ENCODE results near the gene SCAMP2. TPM values are rescaled to one million over a fixed set of nuclear protein-coding genes. Genes with fewer than 3 reads are reported as not detected.

The SCAMP2 gene
- total and polyA plus RNA-seq, 2 donors (not counting 1 experiment from before 2014, with no cell fraction given): 85.1 to 105 TPM

DNA sequence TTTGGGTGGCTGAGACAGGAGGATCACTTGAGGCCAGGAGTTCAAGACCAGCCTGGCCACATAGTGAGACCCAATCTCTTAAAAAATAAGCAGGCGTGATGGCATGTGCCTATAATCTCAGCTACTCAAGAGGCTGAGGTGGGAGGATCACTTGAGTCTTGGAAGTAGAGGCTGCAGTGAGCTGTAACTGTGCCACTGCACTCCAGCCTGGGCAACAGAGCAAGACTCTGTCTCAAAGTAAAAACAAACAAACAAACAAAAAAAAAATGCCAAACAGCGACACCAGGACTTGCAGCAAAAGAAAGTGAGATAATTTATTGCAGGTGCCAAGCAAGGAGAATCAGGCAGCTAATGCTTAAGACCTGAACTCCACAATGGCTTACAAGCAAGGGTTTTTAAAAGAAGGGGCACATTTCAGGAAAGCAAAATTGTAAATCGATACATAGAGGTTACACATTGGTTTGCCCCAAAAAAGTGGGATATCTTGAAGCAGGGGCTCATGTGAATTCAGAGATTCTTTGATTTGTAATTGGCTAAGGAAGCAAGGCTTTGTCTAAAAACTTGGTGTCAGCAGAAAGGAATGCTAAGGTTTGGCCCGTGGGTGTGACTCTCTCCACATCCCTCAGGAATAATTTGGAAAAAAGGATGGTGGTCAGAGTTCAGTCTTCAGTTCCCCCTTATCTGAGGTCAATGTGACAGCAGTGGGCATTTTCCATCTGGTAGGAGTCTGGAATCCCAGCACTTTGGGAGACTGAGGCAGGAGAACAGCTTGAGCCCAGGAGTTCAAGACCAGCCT lies 11.5 kb upstream of the SCAMP2 start:
- POLR2A ChIA-PET: interaction anchor here (1.0 kb wide), 1 partner anchor 15 kb away, joined by 5 read pairs; no protein-coding TSS in a partner anchor
- Histone ChIP-seq H3K36me3 (replicated peaks in 1 of 2; ENCODE audit: control extremely low read depth in 1 of 2, control insufficient read depth in 1 of 2, extremely low read depth in 1 of 2, insufficient read depth in 2 of 2, low read length in 1 of 2) (no peaks in the 10 kb centered on the region), H3K9ac (ENCODE audit: low read length) (no peak overlapping the region), H3K4me1 (ENCODE audit: control insufficient read depth in 2 of 2, insufficient read depth in 2 of 2, low read length in 2 of 2) (peaks cover 8 to 19% of the 10 kb centered on the region in 2 donors), H3K9me3 (ENCODE audit: control extremely low read depth in 1 of 3, control insufficient read depth in 2 of 3, insufficient read depth in 1 of 3, low read length in 2 of 3) (peaks cover 0 to 9% (median 3%) of the 10 kb centered on the region in 3 donors), H3K27ac (ENCODE audit: low read length in 2 of 2) (no peak overlapping the region), H2AFZ (ENCODE audit: insufficient read depth, low read depth, low read length, poor library complexity, severe bottlenecking) (no peak overlapping the region), H4K20me1 (ENCODE audit: control insufficient read depth, insufficient read depth, low read length, poor library complexity, severe bottlenecking) (no peaks in the 10 kb centered on the region), H3K4me3 (ENCODE audit: control extremely low read depth in 1 of 5, extremely low read depth in 1 of 5, insufficient read depth in 1 of 5, low read depth in 2 of 5, low read length in 4 of 5) (no peak overlapping the region), H3K79me2 (ENCODE audit: control insufficient read depth, insufficient read depth, low read length) (peaks cover 5% of the 10 kb centered on the region), H3K27me3 (replicated peaks in 1 of 4; ENCODE audit: control extremely low read depth in 1 of 4, control insufficient read depth in 3 of 4, insufficient read depth in 4 of 4, low read length in 3 of 4) (no peaks in the 10 kb centered on the region), H3K4me2 (replicated peaks; ENCODE audit: low read depth, low read length, poor library complexity, severe bottlenecking) (no peak overlapping the region)
- peaks cover 11% of the 10 kb centered on the region for H3K4me1 Mint-ChIP-seq
- ATAC-seq (ENCODE audit: low read depth) (no peak), DNase-seq (no peak)
- no peak overlapping the region for H3K27ac Mint-ChIP-seq
- intact Hi-C loops (cut with micrococcal nuclease): no loop called here
- 93% methylated on average over 2 of the region's 4 CpGs for WGBS (ENCODE audit: insufficient coverage)
- H3K27me3 Mint-ChIP-seq: no peaks in the 10 kb centered on the region
- H3K4me3 Mint-ChIP-seq: peak overlapping the region; percentile 23
- no peaks in the 10 kb centered on the region for H3K9me3 Mint-ChIP-seq (ENCODE audit: insufficient read depth)
- TF ChIP-seq, protein P1, sequence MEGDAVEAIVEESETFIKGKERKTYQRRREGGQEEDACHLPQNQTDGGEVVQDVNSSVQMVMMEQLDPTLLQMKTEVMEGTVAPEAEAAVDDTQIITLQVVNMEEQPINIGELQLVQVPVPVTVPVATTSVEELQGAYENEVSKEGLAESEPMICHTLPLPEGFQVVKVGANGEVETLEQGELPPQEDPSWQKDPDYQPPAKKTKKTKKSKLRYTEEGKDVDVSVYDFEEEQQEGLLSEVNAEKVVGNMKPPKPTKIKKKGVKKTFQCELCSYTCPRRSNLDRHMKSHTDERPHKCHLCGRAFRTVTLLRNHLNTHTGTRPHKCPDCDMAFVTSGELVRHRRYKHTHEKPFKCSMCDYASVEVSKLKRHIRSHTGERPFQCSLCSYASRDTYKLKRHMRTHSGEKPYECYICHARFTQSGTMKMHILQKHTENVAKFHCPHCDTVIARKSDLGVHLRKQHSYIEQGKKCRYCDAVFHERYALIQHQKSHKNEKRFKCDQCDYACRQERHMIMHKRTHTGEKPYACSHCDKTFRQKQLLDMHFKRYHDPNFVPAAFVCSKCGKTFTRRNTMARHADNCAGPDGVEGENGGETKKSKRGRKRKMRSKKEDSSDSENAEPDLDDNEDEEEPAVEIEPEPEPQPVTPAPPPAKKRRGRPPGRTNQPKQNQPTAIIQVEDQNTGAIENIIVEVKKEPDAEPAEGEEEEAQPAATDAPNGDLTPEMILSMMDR (IDR thresholded peaks at IDR 0.05): no peak
- TF ChIP-seq EZH2 (IDR thresholded peaks at IDR 0.05; ENCODE audit: borderline replicate concordance, insufficient read depth, low read depth, low read length, poor library complexity, severe bottlenecking): no peak
- CTCF ChIA-PET: interaction anchor here (1.8 kb wide), 1 partner anchor 17 kb away, joined by 10 read pairs; no protein-coding TSS in a partner anchor

DNA sequence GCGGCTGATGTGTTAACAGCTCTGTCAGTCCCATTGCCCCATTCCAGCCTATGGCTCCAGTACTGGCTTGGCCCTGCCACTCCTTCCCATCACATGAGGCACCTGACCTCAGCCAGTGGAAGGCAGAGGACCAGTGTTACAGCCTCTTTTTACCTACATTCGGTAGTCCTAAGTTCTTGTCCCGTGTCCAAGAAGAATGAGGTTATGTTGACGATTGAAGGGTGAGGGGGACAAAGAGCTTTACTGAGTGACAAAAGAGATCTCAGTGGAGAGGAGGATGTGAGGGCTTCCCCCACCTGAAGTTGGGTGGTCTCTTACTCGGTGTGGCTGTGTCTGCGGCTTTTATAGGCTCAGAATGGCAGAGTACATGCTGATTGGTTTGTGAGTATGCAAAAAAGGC lies 9.4 kb upstream of the SCAMP2 start:
- no peak overlapping the region for H3K27ac ChIP-seq (ENCODE audit: low read length in 2 of 2)

More for the DNA sequence above, 9.4 kb upstream of the SCAMP2 start:
- CTCF ChIA-PET: interaction anchor here (1.2 to 1.5 kb wide), 4 partner anchors 12 to 247 kb away, joined by 3 to 6 read pairs (median 4); no protein-coding TSS in a partner anchor
- no peaks in the 10 kb centered on the region for H3K27me3 ChIP-seq (replicated peaks in 1 of 4; ENCODE audit: control extremely low read depth in 1 of 4, control insufficient read depth in 3 of 4, insufficient read depth in 4 of 4, low read length in 3 of 4)
- no peaks in the 10 kb centered on the region for H3K27me3 Mint-ChIP-seq
- WGBS (ENCODE audit: insufficient coverage): 95% methylated on average over 5 of the region's 6 CpGs
- H3K4me3 ChIP-seq (ENCODE audit: control extremely low read depth in 1 of 5, extremely low read depth in 1 of 5, insufficient read depth in 1 of 5, low read depth in 2 of 5, low read length in 4 of 5): no peak overlapping the region
- H3K27ac Mint-ChIP-seq: no peak overlapping the region
- no peak for DNase-seq
- no peaks in the 10 kb centered on the region for H3K36me3 ChIP-seq (replicated peaks in 1 of 2; ENCODE audit: control extremely low read depth in 1 of 2, control insufficient read depth in 1 of 2, extremely low read depth in 1 of 2, insufficient read depth in 2 of 2, low read length in 1 of 2)
- peaks cover 0 to 9% (median 3%) of the 10 kb centered on the region in 3 donors for H3K9me3 ChIP-seq (ENCODE audit: control extremely low read depth in 1 of 3, control insufficient read depth in 2 of 3, insufficient read depth in 1 of 3, low read length in 2 of 3)
- H3K4me3 Mint-ChIP-seq: no peak overlapping the region
- peaks cover 3 to 10% of the 10 kb centered on the region in 2 donors for H3K4me1 ChIP-seq (ENCODE audit: control insufficient read depth in 2 of 2, insufficient read depth in 2 of 2, low read length in 2 of 2)
- H3K4me2 ChIP-seq (replicated peaks; ENCODE audit: low read depth, low read length, poor library complexity, severe bottlenecking): no peak overlapping the region
- intact Hi-C loops (cut with micrococcal nuclease): no loop called here
- ATAC-seq (ENCODE audit: low read depth): no peak
- H3K9me3 Mint-ChIP-seq (ENCODE audit: insufficient read depth): no peaks in the 10 kb centered on the region
- TF ChIP-seq EZH2 (IDR thresholded peaks at IDR 0.05; ENCODE audit: borderline replicate concordance, insufficient read depth, low read depth, low read length, poor library complexity, severe bottlenecking): no peak
- TF ChIP-seq, protein P1 (IDR thresholded peaks at IDR 0.05): no peak
- peaks cover 4% of the 10 kb centered on the region for H3K4me1 Mint-ChIP-seq
- H2AFZ ChIP-seq (ENCODE audit: insufficient read depth, low read depth, low read length, poor library complexity, severe bottlenecking): no peak overlapping the region
- no peaks in the 10 kb centered on the region for H4K20me1 ChIP-seq (ENCODE audit: control insufficient read depth, insufficient read depth, low read length, poor library complexity, severe bottlenecking)
- POLR2A ChIA-PET: no interaction called here
- H3K9ac ChIP-seq (ENCODE audit: low read length): no peak overlapping the region
- no peaks in the 10 kb centered on the region for H3K79me2 ChIP-seq (ENCODE audit: control insufficient read depth, insufficient read depth, low read length)

Data from B cell (primary cell).